Neural cell (in vitro differentiated cells): ENCODE results near the gene U2SURP.

ENCODE experiments used
- CTCF ChIP-seq: fragments of 450-650 bp; IDR thresholded peaks from 2 replicates; pipeline ENCODE4 v1.5.1; 2014; ENCODE audit warnings: antibody characterized with exemption, mild to moderate bottlenecking, moderate library complexity; ENCODE audit not compliant: poor library complexity, severe bottlenecking
- EP300 ChIP-seq: fragments of 450-650 bp; conservative IDR thresholded peaks from 2 replicates; pipeline ENCODE4 v1.6.1; 2014; ENCODE audit warnings: antibody characterized with exemption, mild to moderate bottlenecking, moderate library complexity; ENCODE audit not compliant: poor library complexity, severe bottlenecking
- MXI1 ChIP-seq: fragments of 450-650 bp; conservative IDR thresholded peaks from 2 replicates; pipeline ENCODE4 v1.6.1; 2014; ENCODE audit warnings: antibody characterized with exemption, mild to moderate bottlenecking; ENCODE audit not compliant: poor library complexity, severe bottlenecking
- SMC3 ChIP-seq: fragments of 450-650 bp; conservative IDR thresholded peaks from 2 replicates; pipeline ENCODE4 v1.6.1; 2014; ENCODE audit warnings: antibody characterized with exemption, mild to moderate bottlenecking, moderate library complexity; ENCODE audit not compliant: poor library complexity

GRCh38 chr3:143035466-143036211, 34.3 kb downstream of the U2SURP start:
- TF ChIP-seq MXI1 = no peak
- TF ChIP-seq CTCF = no peak
- no peak for TF ChIP-seq EP300
- TF ChIP-seq SMC3 = no peak
